ENCODE measurements around the gene PDZD2. TPM values are rescaled to one million over a fixed set of nuclear protein-coding genes. Genes with fewer than 3 reads are reported as not detected.

The PDZD2 gene
- total and polyA plus RNA-seq, 8 donors = under 0.01 to 61.3 (median 5.8) TPM

DNA sequence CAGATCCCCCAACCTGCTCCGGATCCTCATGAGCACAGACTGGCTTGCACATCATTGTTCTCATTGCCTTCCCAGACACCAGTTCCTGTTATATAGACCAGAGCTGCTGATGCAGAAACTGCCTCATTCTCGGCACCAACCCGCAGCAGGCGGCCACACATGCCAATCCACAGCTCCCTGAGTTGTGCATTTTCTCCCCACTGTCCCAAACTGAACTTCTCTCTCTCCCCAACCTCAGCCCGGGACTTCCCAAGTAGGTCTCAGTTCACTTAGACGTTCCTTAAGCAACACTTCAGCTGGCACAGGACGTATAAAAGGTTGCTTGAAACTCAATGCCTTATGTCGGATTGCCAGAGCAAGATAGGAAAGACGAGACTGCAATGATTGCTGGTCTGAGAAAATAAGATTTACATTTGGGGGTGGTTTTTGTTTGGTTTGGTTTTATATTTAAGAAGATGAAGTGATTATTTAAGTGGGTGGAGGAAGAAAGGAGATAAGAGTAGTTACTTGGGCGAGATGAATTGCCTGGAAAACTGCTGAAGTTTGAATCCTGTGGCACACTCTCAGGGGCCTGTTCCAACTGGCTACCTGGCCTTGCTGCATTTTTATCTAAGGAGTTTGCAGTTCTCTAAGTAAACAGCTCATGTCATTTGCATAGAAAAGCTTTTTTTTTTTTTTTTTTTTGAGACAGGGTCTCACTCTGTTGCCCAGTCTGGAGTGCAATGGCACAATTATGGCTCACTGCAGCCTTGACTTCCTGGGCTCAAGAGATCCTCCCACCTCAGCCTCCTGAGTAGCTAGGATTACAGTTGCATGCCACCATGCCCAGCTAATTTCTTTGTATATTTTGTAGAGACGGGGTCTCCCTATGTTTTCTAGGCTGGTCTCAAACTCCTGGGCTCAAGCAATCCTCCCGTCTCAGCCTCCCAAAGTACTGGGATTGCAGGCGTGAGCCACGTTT is 379.8 kb downstream of the PDZD2 start:
- TF ChIP-seq, protein P1, sequence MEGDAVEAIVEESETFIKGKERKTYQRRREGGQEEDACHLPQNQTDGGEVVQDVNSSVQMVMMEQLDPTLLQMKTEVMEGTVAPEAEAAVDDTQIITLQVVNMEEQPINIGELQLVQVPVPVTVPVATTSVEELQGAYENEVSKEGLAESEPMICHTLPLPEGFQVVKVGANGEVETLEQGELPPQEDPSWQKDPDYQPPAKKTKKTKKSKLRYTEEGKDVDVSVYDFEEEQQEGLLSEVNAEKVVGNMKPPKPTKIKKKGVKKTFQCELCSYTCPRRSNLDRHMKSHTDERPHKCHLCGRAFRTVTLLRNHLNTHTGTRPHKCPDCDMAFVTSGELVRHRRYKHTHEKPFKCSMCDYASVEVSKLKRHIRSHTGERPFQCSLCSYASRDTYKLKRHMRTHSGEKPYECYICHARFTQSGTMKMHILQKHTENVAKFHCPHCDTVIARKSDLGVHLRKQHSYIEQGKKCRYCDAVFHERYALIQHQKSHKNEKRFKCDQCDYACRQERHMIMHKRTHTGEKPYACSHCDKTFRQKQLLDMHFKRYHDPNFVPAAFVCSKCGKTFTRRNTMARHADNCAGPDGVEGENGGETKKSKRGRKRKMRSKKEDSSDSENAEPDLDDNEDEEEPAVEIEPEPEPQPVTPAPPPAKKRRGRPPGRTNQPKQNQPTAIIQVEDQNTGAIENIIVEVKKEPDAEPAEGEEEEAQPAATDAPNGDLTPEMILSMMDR (IDR thresholded peaks at IDR 0.05) = no peak
- TF ChIP-seq EP300 (IDR thresholded peaks at IDR 0.05) (no peak), POLR2AphosphoS5 (IDR thresholded peaks at IDR 0.05) (no peak), POLR2A (IDR thresholded peaks at IDR 0.05) (no peak)
- intact Hi-C loops (cut with DNase I; ENCODE audit: low total_unique reads) = no loop called here
- peaks cover 0 to 21% (median 7%) of the 10 kb centered on the region in 4 donors for H3K4me1 ChIP-seq
- no peak overlapping the region for H3K4me3 ChIP-seq
- H3K27me3 ChIP-seq = no peaks in the 10 kb centered on the region
- 51 to 60% (median 53%) methylated on average over 14 of the region's 14 CpGs for WGBS, 5 donors
- no peaks in the 10 kb centered on the region for H3K36me3 ChIP-seq
- no peaks in the 10 kb centered on the region for H3K9me3 ChIP-seq
- peak overlapping the region in 2 of 5 donors; percentile 31 to 47 for H3K27ac ChIP-seq
- peak in 1 of 2 donors; percentile 16 for DNase-seq

DNA sequence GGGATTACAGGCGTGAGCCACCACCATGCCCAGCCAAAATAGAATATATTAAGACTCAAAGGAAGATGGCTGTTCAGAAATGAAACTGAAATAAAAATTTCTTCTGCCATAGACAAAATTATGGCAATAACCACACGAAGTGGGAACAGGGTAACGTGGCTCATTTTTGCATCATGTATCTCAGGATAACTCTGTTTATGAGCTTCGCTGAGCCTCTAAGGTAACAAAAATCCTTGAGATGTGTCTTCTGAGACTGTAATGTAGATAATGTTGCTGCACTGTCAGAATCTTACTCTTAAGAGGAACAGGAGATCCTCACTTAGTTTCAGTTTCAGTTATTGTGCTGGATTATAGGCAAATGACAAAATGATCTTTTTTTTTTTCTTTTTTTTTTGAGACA is 381.3 kb downstream of the PDZD2 start:
- Histone ChIP-seq H3K4me1 (peaks cover 0 to 21% (median 7%) of the 10 kb centered on the region in 4 donors), H3K4me3 (no peak overlapping the region), H3K27me3 (no peaks in the 10 kb centered on the region), H3K36me3 (no peaks in the 10 kb centered on the region), H3K27ac (peak overlapping the region in 1 of 5 donors; percentile 1), H3K9me3 (no peaks in the 10 kb centered on the region)
- intact Hi-C loops (cut with DNase I; ENCODE audit: low total_unique reads) = no loop called here
- 68 to 90% (median 87%) methylated on average over 4 of the region's 4 CpGs for WGBS, 5 donors
- DNase-seq = no peak
- no peak for TF ChIP-seq POLR2AphosphoS5 (IDR thresholded peaks at IDR 0.05)

DNA sequence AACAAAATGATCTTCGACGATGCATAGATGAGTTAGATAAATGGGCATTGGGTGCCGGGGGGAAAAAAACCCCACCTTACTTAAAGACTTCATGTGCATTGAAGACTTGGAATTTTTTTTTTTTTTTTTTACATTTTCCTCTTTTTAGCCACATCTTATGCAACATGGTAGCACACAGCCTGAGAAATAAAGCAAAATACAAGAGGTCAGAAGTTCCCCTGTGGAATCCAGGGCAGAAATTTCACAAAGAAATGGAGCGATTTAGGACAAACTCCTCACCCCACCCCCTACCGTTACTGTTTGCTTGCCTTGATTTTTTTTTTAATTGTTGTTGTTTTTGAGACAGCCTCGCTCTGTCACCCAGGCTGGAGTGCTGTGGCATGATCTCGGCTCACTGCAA is 382.0 kb downstream of the PDZD2 start:
- 86 to 95% (median 94%) methylated on average over 7 of the region's 7 CpGs for WGBS, 5 donors

DNA sequence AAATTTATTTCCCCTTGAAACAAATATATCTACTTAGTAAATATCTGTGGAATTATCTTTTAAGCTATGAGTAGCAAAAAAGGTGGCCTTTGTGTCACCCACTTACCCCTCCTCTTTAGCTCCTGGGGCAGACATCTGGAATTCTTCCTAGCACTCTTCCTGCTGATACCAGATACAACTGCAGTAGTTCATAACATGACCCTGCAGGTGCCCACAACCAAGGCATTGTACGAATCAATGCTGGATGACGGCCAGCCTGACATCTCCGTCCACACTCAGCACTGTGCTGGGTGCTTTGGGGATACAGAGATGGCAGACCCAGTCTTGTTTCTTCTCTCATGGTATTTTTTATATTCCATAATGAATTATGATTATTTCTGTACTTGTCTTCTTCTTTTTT is 382.8 kb downstream of the PDZD2 start:
- Histone ChIP-seq H3K36me3 (no peaks in the 10 kb centered on the region), H3K27ac (no peak overlapping the region), H3K27me3 (no peaks in the 10 kb centered on the region), H3K4me3 (no peak overlapping the region), H3K4me1 (peaks cover 0 to 25% (median 7%) of the 10 kb centered on the region in 4 donors), H3K9me3 (no peaks in the 10 kb centered on the region)
- no peak for DNase-seq
- intact Hi-C loops (cut with DNase I; ENCODE audit: low total_unique reads) = no loop called here
- no peak for TF ChIP-seq POLR2A (IDR thresholded peaks at IDR 0.05)
- no peak for TF ChIP-seq EP300 (IDR thresholded peaks at IDR 0.05)
- TF ChIP-seq POLR2AphosphoS5 (IDR thresholded peaks at IDR 0.05) = no peak
- TF ChIP-seq, protein P1 (IDR thresholded peaks at IDR 0.05) = no peak
- WGBS, 5 donors = 77 to 94% (median 88%) methylated on average over 3 of the region's 3 CpGs

More for the DNA sequence above, 382.0 kb downstream of the PDZD2 start:
- no peaks in the 10 kb centered on the region for H3K27me3 ChIP-seq
- no peak overlapping the region for H3K4me3 ChIP-seq
- H3K9me3 ChIP-seq = no peaks in the 10 kb centered on the region
- H3K4me1 ChIP-seq = peaks cover 0 to 21% (median 7%) of the 10 kb centered on the region in 4 donors
- DNase-seq = no peak
- H3K27ac ChIP-seq = no peak overlapping the region
- H3K36me3 ChIP-seq = no peaks in the 10 kb centered on the region
- intact Hi-C loops (cut with DNase I; ENCODE audit: low total_unique reads) = no loop called here
- TF ChIP-seq, protein P1 (IDR thresholded peaks at IDR 0.05) = no peak
- no peak for TF ChIP-seq POLR2AphosphoS5 (IDR thresholded peaks at IDR 0.05)
- TF ChIP-seq EP300 (IDR thresholded peaks at IDR 0.05) = no peak
- no peak for TF ChIP-seq POLR2A (IDR thresholded peaks at IDR 0.05)

All from stomach (tissue), 9 donors.